ENCODE measurements around the gene DPP10. TPM values are rescaled to one million over a fixed set of nuclear protein-coding genes. Genes with fewer than 3 reads are reported as not detected.

Gene DPP10
- total and polyA plus RNA-seq, 9 donors = 0.12 to 5.9 (median 0.64) TPM; not detected in 3

GRCh38 chr2:114940785-114941458 is 498.5 kb downstream of the DPP10 start:
- intact Hi-C loops (cut with DNase I) = no loop called here

GRCh38 chr2:114949228-114949804 is 506.9 kb downstream of the DPP10 start:
- intact Hi-C loops (cut with DNase I) = no loop called here
- Histone ChIP-seq H3K4me1 (ENCODE audit: insufficient read depth) (no peaks in the 10 kb centered on the region), H3K27me3 (no peaks in the 10 kb centered on the region), H3K4me3 (no peak overlapping the region), H3K9me3 (no peaks in the 10 kb centered on the region), H3K36me3 (no peaks in the 10 kb centered on the region), H3K27ac (no peak overlapping the region)
- no peak for TF ChIP-seq CTCF (IDR thresholded peaks at IDR 0.05)
- TF ChIP-seq EP300 (IDR thresholded peaks at IDR 0.05) = no peak
- TF ChIP-seq POLR2A (IDR thresholded peaks at IDR 0.05) = no peak
- DNase-seq = no peak
- 70 to 90% (median 75%) methylated on average over 2 of the region's 2 CpGs for WGBS, 3 donors

More at GRCh38 chr2:114940785-114941458, 498.5 kb downstream of the DPP10 start:
- Histone ChIP-seq H3K27me3 (no peaks in the 10 kb centered on the region), H3K9me3 (no peaks in the 10 kb centered on the region), H3K4me1 (ENCODE audit: insufficient read depth) (no peaks in the 10 kb centered on the region), H3K36me3 (no peaks in the 10 kb centered on the region), H3K4me3 (no peak overlapping the region), H3K27ac (no peak overlapping the region)
- 82 to 88% (median 87%) methylated on average over 3 of the region's 3 CpGs for WGBS, 3 donors
- no peak for DNase-seq
- TF ChIP-seq POLR2A (IDR thresholded peaks at IDR 0.05) (no peak), CTCF (IDR thresholded peaks at IDR 0.05) (no peak), EP300 (IDR thresholded peaks at IDR 0.05) (no peak)

- no peak for DNase-seq
- H3K27me3 ChIP-seq = no peaks in the 10 kb centered on the region
- no peaks in the 10 kb centered on the region for H3K9me3 ChIP-seq
- H3K4me1 ChIP-seq (ENCODE audit: insufficient read depth) = no peaks in the 10 kb centered on the region
- WGBS, 3 donors = 69 to 86% (median 78%) methylated on average over 5 of the region's 5 CpGs
- intact Hi-C loops (cut with DNase I) = no loop called here
- no peak for TF ChIP-seq POLR2A (IDR thresholded peaks at IDR 0.05)
- TF ChIP-seq CTCF (IDR thresholded peaks at IDR 0.05) = no peak
- TF ChIP-seq EP300 (IDR thresholded peaks at IDR 0.05) = no peak
- no peak overlapping the region for H3K4me3 ChIP-seq
- no peaks in the 10 kb centered on the region for H3K36me3 ChIP-seq
- no peak overlapping the region for H3K27ac ChIP-seq
Observed at GRCh38 chr2:114960389-114960788, 517.9 kb downstream of the DPP10 start.

GRCh38 chr2:114962532-114962931 is 520.1 kb downstream of the DPP10 start:
- no peak for DNase-seq
- H3K4me3 ChIP-seq = no peak overlapping the region
- H3K9me3 ChIP-seq = no peaks in the 10 kb centered on the region
- TF ChIP-seq CTCF (IDR thresholded peaks at IDR 0.05) = no peak
- no peak for TF ChIP-seq EP300 (IDR thresholded peaks at IDR 0.05)
- TF ChIP-seq POLR2A (IDR thresholded peaks at IDR 0.05) = no peak
- H3K36me3 ChIP-seq = no peaks in the 10 kb centered on the region
- 73 to 75% (median 75%) methylated on average over 3 of the region's 3 CpGs for WGBS, 3 donors
- no peaks in the 10 kb centered on the region for H3K4me1 ChIP-seq (ENCODE audit: insufficient read depth)
- H3K27me3 ChIP-seq = no peaks in the 10 kb centered on the region
- H3K27ac ChIP-seq = no peak overlapping the region
- intact Hi-C loops (cut with DNase I) = no loop called here
